Epithelial cell of prostate (primary cell): ENCODE results near the gene DVL3.
"Not testable (repeated sequence)": the region's sequence is repeated elsewhere in the genome, so short reads cannot be mapped to it uniquely, and the experiment has no call there.

Experiments used
- DNase-seq: peaks from one replicate; pipeline ENCODE4 v3.0.0-alpha.2; 2011; ENCODE audit warnings: low read depth, low spot score
- H3K27ac ChIP-seq: fragments of 450-650 bp; 2 replicates; pipeline ENCODE4 v1.5.1; 2017; ENCODE audit warnings: mild to moderate bottlenecking

Gene DVL3

DNA sequence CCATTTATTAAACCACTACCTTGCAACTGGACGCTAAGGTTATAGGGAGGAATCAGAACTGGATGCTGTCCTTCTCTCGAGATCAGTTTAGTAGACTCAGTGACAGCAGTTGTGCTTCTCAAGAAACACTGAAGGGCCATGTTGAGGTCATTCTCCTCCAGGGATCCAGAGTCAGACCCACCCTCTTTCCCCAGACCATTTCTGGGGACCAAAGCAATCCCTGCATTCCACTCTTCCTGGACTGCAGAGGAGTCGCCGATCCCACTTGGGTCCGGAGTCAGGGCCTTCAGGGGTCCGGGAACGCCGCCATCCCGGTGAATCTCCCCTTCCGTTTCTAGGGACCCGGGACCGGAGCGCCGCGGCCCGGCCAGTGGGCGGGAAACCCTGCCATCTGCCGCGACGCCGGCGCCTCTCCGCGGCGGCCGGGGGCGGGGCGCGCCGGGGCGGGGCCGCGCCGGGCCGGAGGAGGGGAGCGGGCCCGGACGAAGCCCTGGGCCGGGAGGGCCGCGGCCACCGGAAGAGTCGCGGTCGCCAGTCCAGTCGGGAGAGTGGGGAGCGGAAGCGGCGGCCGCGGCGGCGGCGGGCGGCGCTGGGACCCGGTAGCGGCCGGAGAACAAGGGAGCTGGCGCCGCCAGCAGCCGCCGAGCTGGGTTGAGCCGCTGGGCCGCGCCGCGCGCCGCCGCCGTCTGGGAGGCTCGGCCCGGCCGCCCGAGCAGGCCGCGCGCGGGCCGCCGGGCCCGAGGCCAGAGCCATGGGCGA lies at the start of gene DVL3:
DVL3 (plus strand) TSS at position 493 of the 759 bp plus-strand sequence; CDS start at position 752, 259 bp downstream.
- H3K27ac ChIP-seq: peak within 1 kb of the TSS; percentile 79
- DNase-seq: no peak

GRCh38 chr3:184110316-184110725 lies 44.9 kb upstream of the DVL3 start:
- no peak for DNase-seq
- H3K27ac ChIP-seq: no peak overlapping the region

DNA sequence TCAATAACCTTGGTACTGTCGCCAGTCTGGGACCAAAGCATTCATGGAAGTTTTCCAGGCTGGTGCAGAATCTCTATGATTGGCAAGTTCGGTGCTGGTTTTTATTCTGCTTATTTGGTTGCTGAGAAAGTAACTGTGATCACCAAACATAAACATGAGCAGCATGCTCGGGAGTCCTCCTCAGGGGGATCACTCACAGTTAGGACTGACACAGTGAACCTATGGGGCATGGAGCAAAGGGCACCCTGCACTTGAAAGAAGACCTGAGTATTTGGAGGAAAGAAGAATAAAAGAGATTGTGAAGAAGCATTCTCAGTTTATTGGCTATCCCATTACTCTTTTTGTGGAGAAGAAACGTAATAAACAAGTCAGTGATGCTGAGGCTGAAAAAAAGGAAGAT lies 39.2 kb upstream of the DVL3 start:
- DNase-seq: no peak
- no peak overlapping the region for H3K27ac ChIP-seq

GRCh38 chr3:184117636-184118035 lies 37.5 kb upstream of the DVL3 start:
- DNase-seq: no peak
- H3K27ac ChIP-seq: no peak overlapping the region

DNA sequence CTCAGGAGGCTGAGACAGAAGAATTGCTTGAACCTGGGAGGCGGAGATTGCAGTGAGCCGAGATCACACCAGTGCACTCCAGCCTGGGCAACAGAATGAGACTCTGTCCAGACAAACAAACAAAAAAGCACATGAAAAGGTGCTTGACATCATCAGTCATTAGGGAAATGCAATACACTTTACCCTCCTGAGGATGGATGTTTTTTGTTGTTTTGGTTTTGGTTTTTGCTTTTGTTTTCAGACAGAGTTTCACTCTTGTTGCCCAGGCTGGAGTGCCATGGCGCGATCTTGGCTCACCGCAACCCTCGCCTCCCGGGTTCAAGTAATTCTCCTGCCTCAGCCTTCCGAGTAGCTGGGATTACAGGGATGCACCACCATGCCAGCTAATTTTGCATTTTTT lies 34.1 kb upstream of the DVL3 start:
- DNase-seq, H3K27ac ChIP-seq: not testable (repeated sequence)

- no peak overlapping the region for H3K27ac ChIP-seq
- no peak for DNase-seq
Observed at GRCh38 chr3:184126006-184126405, 29.2 kb upstream of the DVL3 start.

- H3K27ac ChIP-seq: no peak overlapping the region
- DNase-seq: no peak
Observed at GRCh38 chr3:184129012-184129411, 26.2 kb upstream of the DVL3 start.

GRCh38 chr3:184132945-184133344 lies 22.2 kb upstream of the DVL3 start:
- no peak for DNase-seq
- no peak overlapping the region for H3K27ac ChIP-seq

GRCh38 chr3:184133840-184134745 lies 21.1 kb upstream of the DVL3 start:
- peak overlapping the region; percentile 70 for H3K27ac ChIP-seq
- DNase-seq: peak; percentile 73

- DNase-seq: no peak
- H3K27ac ChIP-seq: peak overlapping the region; percentile 70
Observed at GRCh38 chr3:184134746-184135148, 20.4 kb upstream of the DVL3 start.

GRCh38 chr3:184135149-184135910 lies 19.8 kb upstream of the DVL3 start, which contains the start of gene EIF2B5:
Gene EIF2B5, plus strand, starts transcription at chr3:184135358. Its CDS starts 28 bp downstream, at chr3:184135386.
- peak within 1 kb of the TSS; percentile 70 for H3K27ac ChIP-seq
- DNase-seq: peak; percentile 46

DNA sequence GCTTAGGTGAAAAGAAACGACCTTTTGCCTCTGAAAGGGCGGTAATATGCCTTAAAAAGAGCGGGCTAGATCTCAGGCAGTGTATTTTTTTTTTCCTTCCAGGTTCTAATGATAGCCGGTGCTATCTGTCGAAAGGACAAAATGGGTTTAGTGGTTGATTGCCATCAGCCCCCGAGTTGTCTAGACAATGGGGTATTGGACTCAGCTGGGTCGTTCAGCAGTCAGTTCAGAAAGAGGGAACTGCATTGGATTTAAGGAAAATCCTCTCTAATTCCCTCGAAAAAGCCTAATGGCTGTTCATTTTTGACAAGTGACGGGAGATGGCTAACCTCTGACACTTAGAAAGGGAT lies 19.3 kb upstream of the DVL3 start:
- no peak for DNase-seq
- peak overlapping the region; percentile 70 for H3K27ac ChIP-seq

GRCh38 chr3:184140436-184140835 lies 14.7 kb upstream of the DVL3 start:
- H3K27ac ChIP-seq: no peak overlapping the region
- no peak for DNase-seq

DNA sequence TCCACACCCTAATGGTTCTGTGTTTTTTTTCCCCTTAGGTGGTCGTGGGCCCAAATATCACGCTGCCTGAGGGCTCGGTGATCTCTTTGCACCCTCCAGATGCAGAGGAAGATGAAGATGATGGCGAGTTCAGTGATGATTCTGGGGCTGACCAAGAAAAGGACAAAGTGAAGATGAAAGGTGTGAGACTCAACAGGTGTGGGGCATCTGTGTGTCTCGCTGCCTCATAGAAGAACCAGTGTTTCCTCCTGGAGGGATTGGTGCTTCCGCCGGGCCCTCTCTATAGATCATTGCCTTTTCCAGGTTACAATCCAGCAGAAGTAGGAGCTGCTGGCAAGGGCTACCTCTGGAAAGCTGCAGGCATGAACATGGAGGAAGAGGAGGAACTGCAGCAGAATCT lies 13.0 kb upstream of the DVL3 start:
- DNase-seq: no peak
- no peak overlapping the region for H3K27ac ChIP-seq

- no peak overlapping the region for H3K27ac ChIP-seq
- DNase-seq: no peak
Observed at GRCh38 chr3:184143327-184143726, 11.8 kb upstream of the DVL3 start.

DNA sequence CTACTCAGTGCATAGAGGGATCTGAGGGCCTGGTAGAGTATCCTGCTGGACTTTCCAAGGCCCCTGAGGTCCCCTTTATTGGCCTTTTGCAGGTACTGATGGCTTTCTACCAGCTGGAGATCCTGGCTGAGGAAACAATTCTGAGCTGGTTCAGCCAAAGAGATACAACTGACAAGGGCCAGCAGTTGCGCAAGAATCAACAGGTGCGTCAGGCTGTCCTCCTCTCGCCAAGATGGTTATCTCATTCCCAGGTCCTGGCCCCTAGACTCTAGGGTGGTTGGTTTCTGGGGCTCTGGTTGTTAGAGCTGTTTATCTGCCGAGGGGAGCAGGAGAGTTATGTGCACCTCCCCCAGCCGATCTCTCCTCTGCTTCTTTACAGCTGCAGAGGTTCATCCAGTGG lies 10.7 kb upstream of the DVL3 start:
- H3K27ac ChIP-seq: peak overlapping the region; percentile 24
- no peak for DNase-seq

DNA sequence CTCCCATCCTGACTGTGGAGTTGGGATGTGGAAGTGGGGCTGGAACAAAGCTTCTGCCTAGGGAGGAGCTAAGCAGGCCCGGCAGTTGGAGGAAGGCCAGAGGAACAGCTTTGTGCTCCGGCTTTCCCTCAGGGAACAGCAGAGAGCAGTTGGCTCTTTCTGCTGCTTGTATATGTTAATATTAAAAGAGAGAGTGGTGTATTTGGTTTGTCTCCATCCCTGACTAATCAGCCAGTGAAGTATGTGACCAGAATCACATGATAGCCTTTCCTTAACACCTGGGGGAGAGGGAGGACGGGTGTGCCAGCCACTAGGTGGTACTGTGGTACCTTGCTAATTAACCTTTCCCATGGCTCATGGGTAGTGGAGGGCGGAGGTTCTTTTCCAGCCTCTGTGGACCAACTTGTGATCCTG lies 10.1 kb upstream of the DVL3 start:
- DNase-seq: peak; percentile 61
- H3K27ac ChIP-seq: peak overlapping the region; percentile 24

- DNase-seq: no peak
Observed at GRCh38 chr3:184145751-184146270, 9.4 kb upstream of the DVL3 start.

GRCh38 chr3:184148076-184148475 lies 7.1 kb upstream of the DVL3 start:
- H3K27ac ChIP-seq: no peak overlapping the region
- DNase-seq: no peak

More at GRCh38 chr3:184145751-184146270, 9.4 kb upstream of the DVL3 start:
- no peak overlapping the region for H3K27ac ChIP-seq

GRCh38 chr3:184149123-184149522 lies 6.1 kb upstream of the DVL3 start:
- DNase-seq: no peak
- H3K27ac ChIP-seq: no peak overlapping the region
